Measurements from ENCODE around the gene ITPR2.

ITPR2 gene

GRCh38 chr12:26813812-26814211 is 19.2 kb downstream of the ITPR2 start:
- H3K27ac ChIP-seq = no peak overlapping the region
- TF ChIP-seq CTCF (conservative IDR thresholded peaks at IDR 0.05; ENCODE audit: low read depth) = no peak
- POLR2A ChIA-PET (ENCODE audit: low non-redundant PET) = no interaction called here
- no peak for DNase-seq (ENCODE audit: low spot score)
- CTCF ChIA-PET = interaction anchor here (1.1 kb wide), 1 partner anchor 70 kb away, joined by 3 read pairs; no protein-coding TSS in a partner anchor

GRCh38 chr12:26810330-26810729 is 22.7 kb downstream of the ITPR2 start:
- TF ChIP-seq CTCF (conservative IDR thresholded peaks at IDR 0.05; ENCODE audit: low read depth) = no peak
- ChIA-PET CTCF (no interaction called here), POLR2A (ENCODE audit: low non-redundant PET) (no interaction called here)
- H3K27ac ChIP-seq = peak overlapping the region; percentile 52
- peak; percentile 6 for DNase-seq (ENCODE audit: low spot score)

- POLR2A ChIA-PET (ENCODE audit: low non-redundant PET) = no interaction called here
- H3K27ac ChIP-seq = no peak overlapping the region
- TF ChIP-seq CTCF (conservative IDR thresholded peaks at IDR 0.05; ENCODE audit: low read depth) = no peak
- CTCF ChIA-PET = no interaction called here
- no peak for DNase-seq (ENCODE audit: low spot score)
These were observed 23.2 kb downstream of the ITPR2 start for GRCh38 chr12:26809611-26810285.

- no peak for TF ChIP-seq CTCF (conservative IDR thresholded peaks at IDR 0.05; ENCODE audit: low read depth)
- no peak overlapping the region for H3K27ac ChIP-seq
- ChIA-PET CTCF (interaction anchor here (1.0 kb wide), 1 partner anchor 25 kb away, joined by 6 read pairs; no protein-coding TSS in a partner anchor), POLR2A (ENCODE audit: low non-redundant PET) (no interaction called here)
- no peak for DNase-seq (ENCODE audit: low spot score)
These were observed 24.1 kb downstream of the ITPR2 start for GRCh38 chr12:26808766-26809476.

- no peak for TF ChIP-seq CTCF (conservative IDR thresholded peaks at IDR 0.05; ENCODE audit: low read depth)
- no peak for DNase-seq (ENCODE audit: low spot score)
- CTCF ChIA-PET = no interaction called here
- POLR2A ChIA-PET (ENCODE audit: low non-redundant PET) = no interaction called here
- no peak overlapping the region for H3K27ac ChIP-seq
These were observed 25.7 kb downstream of the ITPR2 start for GRCh38 chr12:26807292-26807691.

GRCh38 chr12:26806556-26806955 is 26.4 kb downstream of the ITPR2 start:
- DNase-seq (ENCODE audit: low spot score) = no peak
- POLR2A ChIA-PET (ENCODE audit: low non-redundant PET) = no interaction called here
- no peak overlapping the region for H3K27ac ChIP-seq
- CTCF ChIA-PET = no interaction called here
- no peak for TF ChIP-seq CTCF (conservative IDR thresholded peaks at IDR 0.05; ENCODE audit: low read depth)

Data from RWPE1 (cell line).